Sciatic nerve (tissue), 2 donors: ENCODE measurements around the gene CBX7. TPM values are rescaled to one million over a fixed set of nuclear protein-coding genes. Genes with fewer than 3 reads are reported as not detected.

Experiments
- ATAC-seq: fragments of 200-7000 bp; cut with Tn5 transposase; one replicate; pipeline ENCODE4 v1.9.1; 2020; ENCODE audit warnings: mild to moderate bottlenecking, moderate library complexity
- DNase-seq: peaks from one replicate; pipeline ENCODE4 v3.0.0-alpha.2; 2020; ENCODE audit warnings: low spot score
- intact Hi-C: fragments of 100-400 bp; cut with DNase I; formaldehyde crosslinking; loops from one replicate; pipeline ENCODE4 v1.14.2; 2022
- total RNA-seq: library from RNA; stranded (reverse); fragmentation: NEBNext Ultra II Directional; extraction: Animal tissue kit (Norgen Biotek cat#: 25700); gene quantifications from one replicate; pipeline ENCODE4 v1.2.1, GENCODE V29; 2021
- donor health status: DM: no; HTN: no; CAD: no.
- donor health status: DM: no; HTN: no; CAD: no.

The CBX7 gene
- total RNA-seq, 1 donor from 2014 or later: 115 TPM

DNA sequence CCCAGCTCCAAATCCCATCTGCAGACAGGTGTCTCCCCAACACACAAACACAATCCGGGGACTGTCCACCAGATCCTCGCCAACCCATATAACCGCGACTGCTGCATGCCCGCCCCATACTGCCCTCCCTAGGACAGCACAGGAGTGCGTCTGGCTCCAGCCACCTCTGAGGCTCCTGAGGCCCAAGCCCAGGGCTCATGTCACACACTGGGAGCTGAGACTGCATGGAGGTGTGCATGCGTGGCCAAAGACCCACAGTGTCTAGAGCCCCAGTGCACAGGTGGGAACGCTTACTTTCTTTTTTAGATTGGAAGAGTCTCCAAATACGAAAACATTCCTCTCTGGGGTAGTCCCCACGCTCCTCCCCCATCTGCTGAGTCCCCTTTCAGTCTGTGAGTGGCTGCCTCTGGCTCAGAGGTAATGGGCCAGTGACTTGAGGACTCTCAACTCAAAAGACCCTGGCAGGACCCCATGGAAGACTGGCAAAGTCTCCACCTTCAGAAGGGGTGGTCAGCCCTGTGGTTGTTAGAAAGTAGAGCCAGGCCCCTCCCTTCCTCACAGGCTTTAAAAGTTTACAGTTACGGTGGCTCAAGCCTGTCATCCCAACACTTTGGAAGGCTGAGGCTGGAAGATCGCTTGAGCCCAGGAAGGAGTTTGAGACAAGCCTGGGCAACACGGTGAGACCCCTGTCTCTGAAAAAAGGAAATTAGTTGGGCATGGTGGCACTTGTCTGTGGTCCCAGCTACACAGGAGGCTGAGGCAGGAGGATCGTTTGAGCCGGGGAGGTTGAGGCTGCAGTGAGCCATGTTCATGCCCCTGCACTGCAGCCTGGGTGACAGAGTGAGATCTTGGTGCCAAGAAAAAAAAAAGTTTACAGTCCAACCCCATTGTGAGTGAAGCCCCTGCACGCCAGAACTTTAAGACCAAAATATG lies 2.3 kb downstream of the CBX7 start:
- intact Hi-C loops: no loop called here
- no peak for DNase-seq

GRCh38 chr22:39148727-39149535 lies 3.5 kb downstream of the CBX7 start:
- intact Hi-C loops: no loop called here
- ATAC-seq (peak; percentile 63), DNase-seq (peak; percentile 82)

More for the DNA sequence above, 2.3 kb downstream of the CBX7 start:
- ATAC-seq: no peak

GRCh38 chr22:39148026-39148726 lies 4.3 kb downstream of the CBX7 start:
- ATAC-seq (no peak), DNase-seq (no peak)
- intact Hi-C loops: no loop called here

DNA sequence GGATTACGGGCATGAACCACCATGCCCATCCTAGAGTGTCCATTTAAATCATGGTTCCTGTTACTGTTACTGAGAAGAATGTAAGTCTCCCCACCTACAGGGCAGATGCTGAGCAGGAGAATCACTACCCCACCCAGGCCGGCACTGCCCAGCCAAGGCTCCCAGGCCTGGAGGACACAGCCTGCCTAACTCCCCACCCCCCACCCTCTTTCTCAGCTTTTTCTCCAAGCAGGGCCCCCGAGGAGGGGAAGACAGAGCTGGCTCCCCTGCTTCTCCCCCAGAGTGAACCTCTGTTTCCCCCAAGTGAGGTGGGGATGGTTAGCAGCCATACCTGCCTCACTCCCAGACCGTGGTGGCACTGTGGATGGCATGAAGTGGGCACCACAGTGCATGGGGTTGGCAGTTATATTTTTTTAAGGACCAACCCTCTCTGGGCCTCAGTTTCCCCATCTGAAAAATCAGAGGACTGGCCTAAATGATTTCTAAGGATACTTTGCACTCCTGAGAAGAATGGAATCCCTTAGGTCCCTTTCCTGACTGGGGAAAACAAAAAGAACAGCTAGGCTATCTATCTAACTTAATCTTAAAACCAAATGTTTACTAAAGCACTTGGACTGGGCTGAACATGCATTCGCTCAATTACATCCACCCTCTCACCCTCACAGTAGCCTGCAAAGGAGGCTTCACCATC lies 5.0 kb downstream of the CBX7 start:
- intact Hi-C loops: no loop called here
- ATAC-seq (no peak), DNase-seq (no peak)

DNA sequence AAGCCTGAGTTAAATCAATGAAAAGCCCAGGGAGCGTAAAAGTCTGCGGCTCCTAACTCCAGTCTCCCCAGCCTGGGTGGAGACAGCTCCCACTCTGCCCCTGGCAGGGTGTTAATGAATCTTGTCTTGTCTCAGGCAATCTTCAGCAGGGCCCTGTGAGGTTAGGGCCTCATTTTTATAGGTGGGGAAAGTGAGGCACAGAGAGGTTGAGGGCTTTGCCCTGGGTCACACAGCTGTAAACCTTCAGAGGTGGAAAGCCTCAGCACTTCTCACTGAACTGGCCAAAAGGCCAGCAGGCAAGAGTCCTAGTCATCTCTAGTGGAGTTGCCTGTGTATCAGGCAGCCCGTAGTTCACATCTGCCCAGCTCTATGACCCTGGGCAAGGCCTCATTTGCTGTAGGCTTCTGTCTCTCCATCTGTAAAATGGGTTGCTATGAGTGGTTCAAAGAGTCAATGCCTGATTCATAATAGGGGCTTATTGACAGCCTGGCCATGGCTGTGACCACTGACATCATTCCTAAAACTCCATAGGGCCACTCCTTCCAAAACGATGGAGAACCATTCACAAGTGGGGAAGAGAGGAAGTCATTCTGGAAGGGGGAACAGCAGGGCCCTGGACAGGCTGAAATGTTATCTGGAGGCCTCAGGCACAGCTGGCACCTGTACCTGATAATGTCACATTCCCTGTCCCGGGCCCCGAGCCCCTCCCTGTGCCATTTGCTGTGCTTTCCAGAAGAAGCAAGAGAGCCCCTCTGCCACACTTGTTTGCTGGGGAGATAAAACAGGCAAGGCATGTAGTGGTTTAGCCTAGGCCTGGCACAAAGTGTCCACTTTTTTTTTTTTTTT lies 6.0 kb downstream of the CBX7 start:
- intact Hi-C loops: no loop called here
- ATAC-seq (no peak), DNase-seq (no peak)

DNA sequence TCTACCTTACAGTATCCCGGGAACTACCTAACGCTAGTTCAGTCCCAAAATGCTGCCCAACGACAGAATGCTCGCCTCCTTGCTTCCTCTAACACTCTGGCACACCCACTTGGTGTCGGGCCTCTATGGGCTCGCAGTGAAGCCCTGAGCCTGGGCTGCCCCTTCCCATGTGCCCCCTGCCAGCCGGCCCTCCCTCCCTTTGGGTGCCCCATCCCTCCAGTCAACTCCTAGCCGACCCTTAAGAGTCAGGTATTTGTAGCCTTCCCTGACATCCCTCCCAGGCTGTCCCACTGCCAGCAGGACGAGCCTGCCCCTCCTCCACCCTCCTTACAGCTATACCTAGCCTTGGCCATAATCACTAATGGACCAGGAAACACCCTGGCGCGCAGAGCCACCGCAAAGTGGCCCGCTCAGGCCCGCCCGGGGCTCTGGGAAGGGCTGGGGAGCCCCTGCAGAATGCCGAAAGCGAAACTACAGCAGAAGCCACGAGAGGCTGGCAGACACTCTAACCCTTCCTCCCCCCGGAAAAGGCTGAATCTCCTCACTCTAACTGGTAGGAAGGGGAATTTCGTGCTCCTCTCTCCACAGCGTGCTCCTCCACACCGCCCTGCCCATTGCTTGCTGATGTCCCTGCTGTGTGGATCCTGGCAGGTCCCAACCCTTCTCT lies 8.2 kb downstream of the CBX7 start:
- intact Hi-C loops: no loop called here
- peak; percentile 65 for DNase-seq
- ATAC-seq: peak; percentile 20

DNA sequence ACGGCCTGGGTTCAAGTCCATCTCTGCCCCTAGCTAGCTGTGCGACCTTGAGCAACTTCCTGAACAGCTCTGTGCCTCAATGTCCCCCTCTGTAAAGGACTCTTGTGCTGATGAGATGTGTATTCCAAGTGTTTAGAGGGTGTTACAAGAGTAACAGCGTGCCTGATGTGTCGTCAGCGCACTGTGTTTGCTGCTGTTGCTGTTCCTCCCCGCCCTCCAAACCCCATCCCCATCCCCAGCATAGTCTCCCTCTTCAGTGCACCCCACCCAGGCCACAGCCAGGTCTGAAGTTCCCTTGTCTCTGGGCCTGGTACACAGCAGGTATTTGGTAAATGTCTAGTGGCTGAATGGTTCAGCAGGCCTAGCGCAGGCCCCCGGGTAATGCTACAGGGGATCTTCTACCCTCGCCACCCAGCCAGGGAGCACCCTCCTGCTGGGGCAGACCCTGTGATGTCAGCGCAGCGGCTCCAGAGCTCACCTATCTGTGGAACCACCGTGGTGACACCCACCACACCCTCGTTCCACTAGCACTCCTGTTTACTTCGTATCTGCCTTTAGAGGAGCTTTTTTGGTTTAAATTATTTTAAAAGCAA lies 10.3 kb downstream of the CBX7 start:
- intact Hi-C loops: no loop called here
- ATAC-seq (no peak), DNase-seq (no peak)

GRCh38 chr22:39139933-39140332 lies 12.5 kb downstream of the CBX7 start:
- DNase-seq: no peak
- ATAC-seq: no peak
- intact Hi-C loops: no loop called here

DNA sequence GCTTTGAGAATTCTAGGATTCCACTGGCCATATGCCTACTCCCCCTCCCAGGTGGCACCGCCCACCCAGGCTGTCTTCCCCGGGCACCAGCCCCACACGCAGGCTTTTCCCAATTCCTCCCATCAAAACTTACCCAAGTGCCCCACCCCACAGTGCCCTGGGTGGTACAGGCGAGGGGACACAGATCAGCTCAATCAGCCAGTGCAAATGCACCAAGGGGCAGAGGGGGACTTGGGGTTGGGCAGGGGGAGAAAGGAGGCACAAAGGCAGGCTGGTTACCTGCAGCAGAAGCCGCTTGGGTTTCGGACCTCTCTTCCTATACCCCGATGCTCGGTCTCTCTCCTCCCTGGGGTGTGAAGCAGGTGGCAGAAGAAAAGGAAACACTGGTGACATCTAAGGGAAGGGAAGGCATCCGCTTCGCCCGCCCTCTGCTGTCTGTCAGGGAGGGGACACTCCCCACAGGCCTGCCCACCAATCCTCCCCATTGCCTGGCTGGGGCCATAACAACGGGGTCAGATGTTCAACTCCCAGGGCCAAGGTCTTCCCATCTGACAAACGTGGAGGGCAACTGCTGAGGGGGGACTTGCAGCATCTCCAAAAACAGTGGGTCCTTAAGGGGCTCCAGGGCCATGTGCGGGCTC lies 14.0 kb downstream of the CBX7 start:
- intact Hi-C loops: no loop called here
- ATAC-seq: no peak
- peak; percentile 51 for DNase-seq

GRCh38 chr22:39136317-39136716 lies 16.2 kb downstream of the CBX7 start:
- no peak for ATAC-seq
- peak; percentile 59 for DNase-seq
- intact Hi-C loops: no loop called here

- peak; percentile 61 for DNase-seq
- ATAC-seq: no peak
- intact Hi-C loops: no loop called here
These were observed 17.2 kb downstream of the CBX7 start for GRCh38 chr22:39135092-39135896.

DNA sequence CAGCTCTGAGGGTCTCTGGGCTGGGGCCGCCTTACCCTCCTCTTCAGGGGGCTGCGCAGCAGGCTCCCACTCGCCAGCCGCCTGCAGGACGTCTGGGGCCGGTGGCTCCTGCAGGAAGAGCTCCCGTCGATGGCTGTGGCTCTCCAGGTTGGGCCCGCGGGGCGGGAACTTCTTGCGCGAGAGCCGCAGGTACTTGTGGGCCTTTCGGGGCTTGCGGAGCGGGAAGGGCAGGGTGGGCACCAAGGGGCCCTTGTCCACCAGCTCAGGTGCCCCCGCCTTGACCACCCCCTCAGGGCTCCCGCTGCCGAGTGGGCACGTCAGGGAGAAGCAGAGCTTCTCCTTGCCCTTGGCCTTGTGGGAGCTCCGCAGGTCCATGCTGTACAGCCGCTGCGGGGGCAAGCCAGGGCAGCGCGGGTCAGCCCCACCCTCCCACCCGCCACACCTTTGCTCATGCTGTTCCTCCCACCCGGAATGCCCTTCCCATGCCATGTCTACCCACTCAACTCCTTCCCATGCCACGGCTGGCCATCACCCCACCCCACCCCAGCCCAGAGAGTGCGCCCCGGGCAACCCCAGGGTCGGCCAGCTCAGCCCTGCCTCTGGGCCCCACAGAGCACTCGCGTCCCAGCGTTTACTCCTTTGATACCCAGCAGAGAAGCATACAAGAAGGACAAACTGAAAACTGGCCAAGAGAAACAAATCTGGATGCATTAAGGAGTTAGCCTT lies 18.0 kb downstream of the CBX7 start:
- ATAC-seq (no peak), DNase-seq (peak; percentile 55)
- intact Hi-C loops: loop anchor here (5.0 kb wide), 1 partner anchor 267 kb away; no protein-coding TSS in a partner anchor

- intact Hi-C loops: loop anchor here (5.0 kb wide), 1 partner anchor 267 kb away; no protein-coding TSS in a partner anchor
- DNase-seq: peak; percentile 59
- no peak for ATAC-seq
These were observed 18.6 kb downstream of the CBX7 start for GRCh38 chr22:39133871-39134270.

DNA sequence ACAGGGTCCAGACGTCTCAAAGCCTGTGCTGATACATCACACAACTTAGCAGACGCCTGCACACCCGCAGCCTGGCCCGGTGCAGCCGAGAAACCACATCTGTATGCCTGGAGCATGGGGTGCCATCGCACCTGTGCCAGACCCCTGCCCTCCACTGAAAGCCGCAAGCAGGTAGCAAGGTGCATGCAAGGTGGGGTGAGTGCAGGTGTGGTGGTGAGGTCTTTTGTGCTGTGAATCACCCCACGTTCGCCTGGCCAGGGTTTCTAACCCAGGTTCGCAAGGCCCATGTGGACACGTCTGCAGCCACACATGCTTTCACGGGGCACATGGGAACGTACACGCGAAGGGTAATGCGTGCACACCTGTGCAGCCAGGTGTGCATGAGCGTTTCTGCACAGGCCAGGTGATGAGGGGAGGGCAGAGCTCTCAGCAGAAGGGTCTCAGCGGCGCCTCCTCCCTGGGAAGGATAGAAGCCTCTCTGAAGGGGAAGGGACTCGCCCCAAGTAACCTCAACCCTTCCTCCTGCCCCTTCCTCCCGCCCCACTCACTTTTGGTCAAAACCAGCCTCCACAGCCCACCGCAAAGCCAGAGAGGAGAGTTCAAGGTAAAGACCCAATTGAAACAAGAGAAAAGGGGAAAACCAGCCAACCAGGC lies 19.5 kb downstream of the CBX7 start:
- DNase-seq (no peak), ATAC-seq (no peak)
- intact Hi-C loops: loop anchor here (5.0 kb wide), 1 partner anchor 266 kb away; no protein-coding TSS in a partner anchor
